Endothelial cell of umbilical vein (primary cell): Measurements from ENCODE around the gene FAM120B.

Experiments used
- EZH2 ChIP-seq: IDR thresholded peaks from 2 replicates; pipeline ENCODE4 v1.6.1; 2012; ENCODE audit warnings: borderline replicate concordance, low read depth, mild to moderate bottlenecking, moderate library complexity, low read length, inconsistent platforms; ENCODE audit not compliant: severe bottlenecking
- GATA2 ChIP-seq: IDR thresholded peaks from 2 replicates; pipeline ENCODE4 v1.7.0; 2011; ENCODE audit warnings: low read depth, mild to moderate bottlenecking, moderate library complexity, mixed read lengths, low read length; ENCODE audit not compliant: insufficient read length, insufficient read depth
- JUN ChIP-seq: IDR thresholded peaks from 2 replicates; pipeline ENCODE4 v1.6.1; 2011; ENCODE audit warnings: borderline replicate concordance, low read depth; ENCODE audit not compliant: insufficient read length, insufficient read depth
- MYC ChIP-seq: IDR thresholded peaks from one replicate; pipeline ENCODE4 v1.6.1; 2011; ENCODE audit warnings: mild to moderate bottlenecking, low read depth, low read length
- POLR2A ChIP-seq: IDR thresholded peaks from 2 replicates; pipeline ENCODE4 v1.6.1; 2012; ENCODE audit warnings: low read depth, mild to moderate bottlenecking, control low read depth, low read length
- POLR2AphosphoS5 ChIP-seq: IDR thresholded peaks from 2 replicates; pipeline ENCODE4 v1.6.1; 2012; ENCODE audit warnings: low read depth, mild to moderate bottlenecking, control low read depth, low read length, moderate library complexity; ENCODE audit not compliant: insufficient read depth
- TF ChIP-seq, protein P1 (sequence below), 2 donors: IDR thresholded peaks; 1 replicate in 1 of 2; 2 replicates in 1 of 2; pipeline ENCODE4 v1.5.1; 2011; ENCODE audit warnings: low read length in 2 of 2, mild to moderate bottlenecking in 2 of 2, moderate library complexity in 2 of 2, control low read depth in 1 of 2, inconsistent platforms in 1 of 2, low read depth in 1 of 2; ENCODE audit not compliant: insufficient read depth in 1 of 2; ENCODE audit errors: extremely low read depth in 1 of 2
- TF ChIP-seq, protein P2 (sequence below): IDR thresholded peaks from 2 replicates; pipeline ENCODE4 v1.6.1; 2011; ENCODE audit not compliant: insufficient read depth, insufficient read length

DNA sequence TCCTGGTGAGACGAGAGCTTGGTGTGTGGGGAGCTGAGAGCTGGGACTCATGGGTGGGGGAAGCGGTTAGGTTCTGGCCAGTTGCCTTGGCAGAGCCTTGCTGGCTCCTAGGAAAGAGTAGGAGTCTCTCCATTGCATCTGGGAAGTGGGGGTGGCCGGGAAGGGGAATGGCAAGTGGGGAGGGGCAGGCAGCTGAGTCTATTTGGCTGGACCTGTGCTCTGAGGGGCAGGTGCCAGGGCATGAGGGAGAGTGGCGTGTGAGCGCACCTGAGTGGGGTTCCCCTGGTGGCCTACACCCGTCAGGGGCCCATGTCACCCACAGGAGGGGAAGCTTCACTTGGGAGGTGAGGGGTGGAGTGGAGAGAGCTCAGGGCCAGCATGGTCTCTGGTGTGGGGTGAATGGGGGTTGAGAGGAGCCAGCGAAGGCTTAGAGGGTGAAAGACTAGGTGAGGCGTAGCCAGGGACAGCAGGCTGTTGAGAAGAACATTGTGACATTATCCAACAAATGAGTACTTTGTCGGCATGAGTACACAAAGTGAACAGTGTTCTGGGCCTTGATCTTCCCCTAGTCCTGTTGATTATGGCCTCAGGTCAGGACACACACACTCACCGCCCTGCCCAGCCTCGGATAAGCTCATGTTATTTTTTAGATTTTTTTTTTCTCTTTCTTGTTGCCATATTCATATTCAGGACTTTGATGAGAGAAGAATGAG, 59.8 kb downstream of the FAM120B start:
- no peak for TF ChIP-seq EZH2
- TF ChIP-seq POLR2A = no peak
- TF ChIP-seq, protein P1, sequence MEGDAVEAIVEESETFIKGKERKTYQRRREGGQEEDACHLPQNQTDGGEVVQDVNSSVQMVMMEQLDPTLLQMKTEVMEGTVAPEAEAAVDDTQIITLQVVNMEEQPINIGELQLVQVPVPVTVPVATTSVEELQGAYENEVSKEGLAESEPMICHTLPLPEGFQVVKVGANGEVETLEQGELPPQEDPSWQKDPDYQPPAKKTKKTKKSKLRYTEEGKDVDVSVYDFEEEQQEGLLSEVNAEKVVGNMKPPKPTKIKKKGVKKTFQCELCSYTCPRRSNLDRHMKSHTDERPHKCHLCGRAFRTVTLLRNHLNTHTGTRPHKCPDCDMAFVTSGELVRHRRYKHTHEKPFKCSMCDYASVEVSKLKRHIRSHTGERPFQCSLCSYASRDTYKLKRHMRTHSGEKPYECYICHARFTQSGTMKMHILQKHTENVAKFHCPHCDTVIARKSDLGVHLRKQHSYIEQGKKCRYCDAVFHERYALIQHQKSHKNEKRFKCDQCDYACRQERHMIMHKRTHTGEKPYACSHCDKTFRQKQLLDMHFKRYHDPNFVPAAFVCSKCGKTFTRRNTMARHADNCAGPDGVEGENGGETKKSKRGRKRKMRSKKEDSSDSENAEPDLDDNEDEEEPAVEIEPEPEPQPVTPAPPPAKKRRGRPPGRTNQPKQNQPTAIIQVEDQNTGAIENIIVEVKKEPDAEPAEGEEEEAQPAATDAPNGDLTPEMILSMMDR (IDR thresholded peaks at IDR 0.05; ENCODE audit: extremely low read depth in 1 of 2, insufficient read depth in 1 of 2, low read depth in 1 of 2, low read length in 2 of 2) = no peak
- TF ChIP-seq, protein P2, sequence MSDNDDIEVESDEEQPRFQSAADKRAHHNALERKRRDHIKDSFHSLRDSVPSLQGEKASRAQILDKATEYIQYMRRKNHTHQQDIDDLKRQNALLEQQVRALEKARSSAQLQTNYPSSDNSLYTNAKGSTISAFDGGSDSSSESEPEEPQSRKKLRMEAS = no peak
- TF ChIP-seq MYC = no peak
- TF ChIP-seq POLR2AphosphoS5 = no peak
- TF ChIP-seq JUN = no peak
- no peak for TF ChIP-seq GATA2
